ENCODE measurements around the gene ANAPC16. TPM values are rescaled to one million over a fixed set of nuclear protein-coding genes. Genes with fewer than 3 reads are reported as not detected.

Gene ANAPC16
- polyA plus RNA-seq, 1 donor from 2014 or later: 209 TPM

DNA sequence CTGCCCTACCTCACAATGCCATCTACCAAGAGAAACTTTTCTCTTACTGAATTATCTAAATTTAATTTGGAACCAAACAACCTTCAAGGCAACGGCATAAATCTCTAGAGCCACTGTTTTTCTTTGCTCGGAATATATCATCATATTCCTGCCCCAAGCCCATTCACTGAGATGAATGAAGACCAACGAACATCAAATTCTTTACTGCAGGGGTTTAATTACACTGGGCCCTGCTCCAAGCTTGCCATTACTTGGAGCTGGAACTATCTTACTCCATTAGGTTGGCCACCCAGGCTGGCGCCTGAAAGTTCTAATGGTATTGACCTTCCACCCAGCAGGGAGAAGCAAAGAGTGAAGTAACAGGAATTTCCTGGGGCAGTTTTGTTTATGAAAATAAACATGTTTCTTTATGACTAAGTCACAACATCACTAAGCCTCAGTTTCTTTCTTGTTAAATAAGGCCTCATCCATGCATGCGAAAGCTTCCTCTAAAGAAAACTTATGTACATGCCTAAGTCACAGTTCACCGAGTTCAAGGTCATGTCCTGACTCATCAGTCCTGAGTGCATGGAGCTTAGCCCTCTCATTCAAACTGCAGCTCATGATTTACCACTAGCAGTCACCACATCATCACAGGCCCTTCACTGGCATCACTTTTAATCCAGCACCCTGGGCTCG, 42.1 kb upstream of the ANAPC16 start:
- H3F3A ChIP-seq (ENCODE audit: insufficient read depth, low read length, poor library complexity, severe bottlenecking): no peaks in the 10 kb centered on the region
- H3K9ac ChIP-seq (ENCODE audit: low read length): no peak overlapping the region
- no peak overlapping the region for H3K27ac ChIP-seq (ENCODE audit: low read length)
- TF ChIP-seq EP300 (conservative IDR thresholded peaks at IDR 0.05; ENCODE audit: poor library complexity, severe bottlenecking) (no peak), TAF1 (IDR thresholded peaks at IDR 0.05; ENCODE audit: low read depth) (no peak), RAD21 (conservative IDR thresholded peaks at IDR 0.05) (no peak), MXI1 (conservative IDR thresholded peaks at IDR 0.05; ENCODE audit: poor library complexity, severe bottlenecking) (no peak), EZH2 (IDR thresholded peaks at IDR 0.05; ENCODE audit: borderline replicate concordance, insufficient read depth, low read length, poor library complexity, severe bottlenecking) (no peak), POLR2AphosphoS5 (IDR thresholded peaks at IDR 0.05) (no peak), SMC3 (conservative IDR thresholded peaks at IDR 0.05; ENCODE audit: poor library complexity) (no peak)
- TF ChIP-seq, protein P1, sequence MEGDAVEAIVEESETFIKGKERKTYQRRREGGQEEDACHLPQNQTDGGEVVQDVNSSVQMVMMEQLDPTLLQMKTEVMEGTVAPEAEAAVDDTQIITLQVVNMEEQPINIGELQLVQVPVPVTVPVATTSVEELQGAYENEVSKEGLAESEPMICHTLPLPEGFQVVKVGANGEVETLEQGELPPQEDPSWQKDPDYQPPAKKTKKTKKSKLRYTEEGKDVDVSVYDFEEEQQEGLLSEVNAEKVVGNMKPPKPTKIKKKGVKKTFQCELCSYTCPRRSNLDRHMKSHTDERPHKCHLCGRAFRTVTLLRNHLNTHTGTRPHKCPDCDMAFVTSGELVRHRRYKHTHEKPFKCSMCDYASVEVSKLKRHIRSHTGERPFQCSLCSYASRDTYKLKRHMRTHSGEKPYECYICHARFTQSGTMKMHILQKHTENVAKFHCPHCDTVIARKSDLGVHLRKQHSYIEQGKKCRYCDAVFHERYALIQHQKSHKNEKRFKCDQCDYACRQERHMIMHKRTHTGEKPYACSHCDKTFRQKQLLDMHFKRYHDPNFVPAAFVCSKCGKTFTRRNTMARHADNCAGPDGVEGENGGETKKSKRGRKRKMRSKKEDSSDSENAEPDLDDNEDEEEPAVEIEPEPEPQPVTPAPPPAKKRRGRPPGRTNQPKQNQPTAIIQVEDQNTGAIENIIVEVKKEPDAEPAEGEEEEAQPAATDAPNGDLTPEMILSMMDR (IDR thresholded peaks at IDR 0.05; ENCODE audit: poor library complexity, severe bottlenecking): no peak
- TF ChIP-seq, protein P2, sequence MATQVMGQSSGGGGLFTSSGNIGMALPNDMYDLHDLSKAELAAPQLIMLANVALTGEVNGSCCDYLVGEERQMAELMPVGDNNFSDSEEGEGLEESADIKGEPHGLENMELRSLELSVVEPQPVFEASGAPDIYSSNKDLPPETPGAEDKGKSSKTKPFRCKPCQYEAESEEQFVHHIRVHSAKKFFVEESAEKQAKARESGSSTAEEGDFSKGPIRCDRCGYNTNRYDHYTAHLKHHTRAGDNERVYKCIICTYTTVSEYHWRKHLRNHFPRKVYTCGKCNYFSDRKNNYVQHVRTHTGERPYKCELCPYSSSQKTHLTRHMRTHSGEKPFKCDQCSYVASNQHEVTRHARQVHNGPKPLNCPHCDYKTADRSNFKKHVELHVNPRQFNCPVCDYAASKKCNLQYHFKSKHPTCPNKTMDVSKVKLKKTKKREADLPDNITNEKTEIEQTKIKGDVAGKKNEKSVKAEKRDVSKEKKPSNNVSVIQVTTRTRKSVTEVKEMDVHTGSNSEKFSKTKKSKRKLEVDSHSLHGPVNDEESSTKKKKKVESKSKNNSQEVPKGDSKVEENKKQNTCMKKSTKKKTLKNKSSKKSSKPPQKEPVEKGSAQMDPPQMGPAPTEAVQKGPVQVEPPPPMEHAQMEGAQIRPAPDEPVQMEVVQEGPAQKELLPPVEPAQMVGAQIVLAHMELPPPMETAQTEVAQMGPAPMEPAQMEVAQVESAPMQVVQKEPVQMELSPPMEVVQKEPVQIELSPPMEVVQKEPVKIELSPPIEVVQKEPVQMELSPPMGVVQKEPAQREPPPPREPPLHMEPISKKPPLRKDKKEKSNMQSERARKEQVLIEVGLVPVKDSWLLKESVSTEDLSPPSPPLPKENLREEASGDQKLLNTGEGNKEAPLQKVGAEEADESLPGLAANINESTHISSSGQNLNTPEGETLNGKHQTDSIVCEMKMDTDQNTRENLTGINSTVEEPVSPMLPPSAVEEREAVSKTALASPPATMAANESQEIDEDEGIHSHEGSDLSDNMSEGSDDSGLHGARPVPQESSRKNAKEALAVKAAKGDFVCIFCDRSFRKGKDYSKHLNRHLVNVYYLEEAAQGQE (IDR thresholded peaks at IDR 0.05; ENCODE audit: borderline replicate concordance): no peak
- H3K4me2 ChIP-seq (ENCODE audit: low read length): no peak overlapping the region
- no peak overlapping the region for H2AFZ ChIP-seq (ENCODE audit: low read depth, low read length)
- no peak overlapping the region for H3K4me3 ChIP-seq (ENCODE audit: low read length)
- no peaks in the 10 kb centered on the region for H4K20me1 ChIP-seq (ENCODE audit: insufficient read depth)
- H3K9me2 ChIP-seq (ENCODE audit: insufficient read depth, low read length): peaks cover 4% of the 10 kb centered on the region
- no peaks in the 10 kb centered on the region for H3K79me2 ChIP-seq (replicated peaks; ENCODE audit: insufficient read depth, low read length)
- no peaks in the 10 kb centered on the region for H3K36me3 ChIP-seq (ENCODE audit: insufficient read depth, low read length)
- no peaks in the 10 kb centered on the region for H3K9me3 ChIP-seq (ENCODE audit: low read length)
- no peaks in the 10 kb centered on the region for H3K27me3 ChIP-seq (ENCODE audit: insufficient read depth, low read depth, low read length)

DNA sequence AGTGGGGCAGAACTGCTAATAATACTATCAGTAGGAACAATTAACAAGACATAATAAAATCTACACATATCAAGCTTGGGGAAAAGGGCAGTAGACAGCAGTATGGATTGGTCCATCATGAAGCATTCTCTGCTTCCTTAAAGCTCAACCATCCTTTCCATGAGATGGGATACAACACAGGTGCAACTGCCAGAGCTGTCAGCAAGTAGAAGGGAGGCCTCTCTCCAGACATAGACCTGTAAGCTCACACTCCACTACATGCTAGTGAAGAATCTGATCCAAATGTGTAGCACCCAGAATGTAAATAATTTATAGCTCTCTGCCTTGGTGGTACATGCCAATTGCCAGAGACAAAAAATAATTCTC, 41.5 kb upstream of the ANAPC16 start:
- Histone ChIP-seq H3K4me3 (ENCODE audit: low read length) (no peak overlapping the region), H3K79me2 (replicated peaks; ENCODE audit: insufficient read depth, low read length) (no peaks in the 10 kb centered on the region), H2AFZ (ENCODE audit: low read depth, low read length) (no peak overlapping the region), H3K36me3 (ENCODE audit: insufficient read depth, low read length) (no peaks in the 10 kb centered on the region), H3K27me3 (ENCODE audit: insufficient read depth, low read depth, low read length) (no peaks in the 10 kb centered on the region), H3K9me2 (ENCODE audit: insufficient read depth, low read length) (peaks cover 5% of the 10 kb centered on the region), H3K27ac (ENCODE audit: low read length) (no peak overlapping the region), H4K20me1 (ENCODE audit: insufficient read depth) (no peaks in the 10 kb centered on the region), H3F3A (ENCODE audit: insufficient read depth, low read length, poor library complexity, severe bottlenecking) (no peaks in the 10 kb centered on the region), H3K9me3 (ENCODE audit: low read length) (no peaks in the 10 kb centered on the region), H3K9ac (ENCODE audit: low read length) (no peak overlapping the region), H3K4me2 (ENCODE audit: low read length) (no peak overlapping the region)
- no peak for TF ChIP-seq RAD21 (conservative IDR thresholded peaks at IDR 0.05)
